HG02798 (cell line): ENCODE measurements around the gene ENAH.
"Not testable (repeated sequence)": the region's sequence is repeated elsewhere in the genome, so short reads cannot be mapped to it uniquely, and the experiment has no call there.

Experiments
- ATAC-seq: cut with Tn5 transposase; IDR thresholded peaks from one replicate; pipeline ENCODE4 v1.9.1; 2021; ENCODE audit warnings: mild to moderate bottlenecking; ENCODE audit not compliant: unreplicated experiment, poor library complexity

Gene ENAH

GRCh38 chr1:225537554-225538251, 115.2 kb downstream of the ENAH start:
- ATAC-seq = no peak

GRCh38 chr1:225535280-225535679, 117.6 kb downstream of the ENAH start:
- no peak for ATAC-seq

- no peak for ATAC-seq
Measured at GRCh38 chr1:225534772-225535171, 118.2 kb downstream of the ENAH start.

- no peak for ATAC-seq
Measured at GRCh38 chr1:225534135-225534534, 118.8 kb downstream of the ENAH start.

- ATAC-seq = no peak
Measured at GRCh38 chr1:225533238-225533637, 119.7 kb downstream of the ENAH start.

GRCh38 chr1:225532240-225532944, 120.5 kb downstream of the ENAH start:
- ATAC-seq = no peak

- ATAC-seq = no peak
Measured at GRCh38 chr1:225529726-225530125, 123.2 kb downstream of the ENAH start.

GRCh38 chr1:225527575-225527974, 125.3 kb downstream of the ENAH start:
- ATAC-seq = no peak

GRCh38 chr1:225526878-225527277, 126.0 kb downstream of the ENAH start:
- no peak for ATAC-seq

- no peak for ATAC-seq
Measured at GRCh38 chr1:225525377-225525776, 127.5 kb downstream of the ENAH start.

GRCh38 chr1:225524570-225524969, 128.4 kb downstream of the ENAH start:
- ATAC-seq = no peak

GRCh38 chr1:225523263-225523950, 129.5 kb downstream of the ENAH start:
- no peak for ATAC-seq

GRCh38 chr1:225522588-225523262, 130.2 kb downstream of the ENAH start:
- no peak for ATAC-seq

GRCh38 chr1:225520587-225521227, 132.2 kb downstream of the ENAH start:
- no peak for ATAC-seq

- no peak for ATAC-seq
Measured at GRCh38 chr1:225519166-225519863, 133.6 kb downstream of the ENAH start.

GRCh38 chr1:225517697-225518096, 135.2 kb downstream of the ENAH start:
- no peak for ATAC-seq

GRCh38 chr1:225517221-225517620, 135.7 kb downstream of the ENAH start:
- no peak for ATAC-seq

- no peak for ATAC-seq
Measured at GRCh38 chr1:225514671-225515081, 138.2 kb downstream of the ENAH start.

- not testable (repeated sequence) for ATAC-seq
Measured at GRCh38 chr1:225513576-225513975, 139.3 kb downstream of the ENAH start.
